Keratinocyte (primary cell): Measurements from ENCODE around the gene STMN3. TPM values are rescaled to one million over a fixed set of nuclear protein-coding genes. Genes with fewer than 3 reads are reported as not detected.

Source experiments
- DNase-seq: peaks from one replicate; pipeline ENCODE4 v3.0.0-alpha.2; 2011; ENCODE audit warnings: low read depth, missing footprints, low spot score
- FAIRE-seq: peaks from 2 replicates; lab custom pipeline; 2011; peaks lifted over from hg19 to GRCh38; lab: Jason Lieb, UNC
- H2AFZ ChIP-seq: 2 replicates; pipeline ENCODE4 v1.6.0; 2012; ENCODE audit warnings: low read length, control low read depth, inconsistent platforms; ENCODE audit not compliant: control insufficient read depth
- H3K27ac ChIP-seq: 2 replicates; pipeline ENCODE4 v1.5.1; 2011; ENCODE audit warnings: low read length; ENCODE audit not compliant: control insufficient read depth, insufficient read depth
- H3K27me3 ChIP-seq: 3 replicates; pipeline ENCODE4 v1.6.0; 2011; ENCODE audit warnings: low read length; ENCODE audit not compliant: control insufficient read depth, insufficient read depth; ENCODE audit errors: extremely low read depth
- H3K36me3 ChIP-seq, 2 experiments: 2 replicates in 1 of 2; 3 replicates in 1 of 2; pipeline ENCODE4 v1.5.1; 2011; ENCODE audit warnings: low read length in 2 of 2, mild to moderate bottlenecking in 1 of 2; ENCODE audit not compliant: control insufficient read depth in 2 of 2, insufficient read depth in 2 of 2; ENCODE audit errors: extremely low read depth in 1 of 2
- H3K4me1 ChIP-seq: 3 replicates; pipeline ENCODE4 v1.5.1; 2011; ENCODE audit warnings: low read length; ENCODE audit not compliant: control insufficient read depth, insufficient read depth; ENCODE audit errors: extremely low read depth
- H3K4me2 ChIP-seq: 3 replicates; pipeline ENCODE4 v1.6.0; 2011; ENCODE audit warnings: low read depth, low read length; ENCODE audit not compliant: control insufficient read depth, insufficient read depth; ENCODE audit errors: extremely low read depth
- H3K4me3 ChIP-seq, 3 experiments: fragments of 200-600 bp in 1 of 3; sonication (generic) in 1 of 3; 2 replicates in 2 of 3; 3 replicates in 1 of 3; pipeline ENCODE4 v1.5.1; 2011 to 2016; ENCODE audit warnings: low read length in 3 of 3, mild to moderate bottlenecking in 3 of 3, control low read depth in 2 of 3, inconsistent platforms in 1 of 3, low read depth in 1 of 3, mixed read lengths in 1 of 3, mixed run types in 1 of 3, moderate library complexity in 1 of 3; ENCODE audit not compliant: control insufficient read depth in 2 of 3, insufficient read depth in 2 of 3; ENCODE audit errors: extremely low read depth in 1 of 3
- H3K79me2 ChIP-seq: 2 replicates; pipeline ENCODE4 v1.6.0; 2012; ENCODE audit warnings: low read length; ENCODE audit not compliant: control insufficient read depth, insufficient read depth
- H3K9ac ChIP-seq: 3 replicates; pipeline ENCODE4 v1.6.0; 2011; ENCODE audit warnings: low read length; ENCODE audit not compliant: control insufficient read depth, insufficient read depth; ENCODE audit errors: extremely low read depth
- H3K9me1 ChIP-seq: 3 replicates; pipeline ENCODE4 v1.6.0; 2011; ENCODE audit warnings: low read length; ENCODE audit not compliant: control insufficient read depth, insufficient read depth; ENCODE audit errors: extremely low read depth
- H3K9me3 ChIP-seq: 2 replicates; pipeline ENCODE4 v1.5.1; 2012; ENCODE audit warnings: low read depth, low read length; ENCODE audit not compliant: control insufficient read depth
- H4K20me1 ChIP-seq: 3 replicates; pipeline ENCODE4 v1.6.0; 2011; ENCODE audit warnings: low read length; ENCODE audit not compliant: control insufficient read depth, insufficient read depth; ENCODE audit errors: extremely low read depth
- CTCF ChIP-seq, 3 experiments: IDR thresholded peaks in 1 of 3; conservative IDR thresholded peaks in 1 of 3; optimal IDR thresholded peaks in 1 of 3; 2 replicates in 2 of 3; 3 replicates in 1 of 3; pipeline versions ENCODE3 to v1.5.1; 2011; ENCODE audit warnings: low read length in 3 of 3, mild to moderate bottlenecking in 3 of 3, moderate library complexity in 2 of 3, control low read depth in 1 of 3, inconsistent platforms in 1 of 3; ENCODE audit not compliant: insufficient read depth in 2 of 3; ENCODE audit errors: extremely low read depth in 1 of 3
- EZH2 ChIP-seq: IDR thresholded peaks from one replicate; pipeline ENCODE4 v1.6.1; 2012; ENCODE audit warnings: inconsistent platforms, mild to moderate bottlenecking, low read length, moderate library complexity
- dilution Hi-C: fragments of 300-500 bp; cut with MboI; formaldehyde crosslinking; loops from one replicate; pipeline ENCODE4 v1.7.0; 2020; ENCODE audit warnings: low sequenced_read_pairs; ENCODE audit not compliant: extremely low pct_ligation_motif_present
- polyA plus RNA-seq, 5 experiments: library from polyadenylated mRNA; depleted of rRNA in 3 of 5; stranded (reverse) in 3 of 5; stranded (forward) in 1 of 5; unstranded in 1 of 5; fragments of >200 nt; gene quantifications; 1 replicate in 1 of 5; 2 replicates in 3 of 5; 3 replicates in 1 of 5; pipeline versions ENCODE4 v1.2.1 to v1.2.3, GENCODE V29; 2011 to 2012; ENCODE audit warnings: missing spikeins in 2 of 5, low read depth in 1 of 5, low replicate concordance in 1 of 5

Gene STMN3
- polyA plus RNA-seq, 1 donor (not counting 4 experiments of a cell fraction or from before 2014, with no cell fraction given) = 12.0 TPM

- dilution Hi-C loops = no loop called here
- Histone ChIP-seq H2AFZ (no peak overlapping the region), H3K9me1 (no peaks in the 10 kb centered on the region), H4K20me1 (no peaks in the 10 kb centered on the region), H3K27me3 (no peaks in the 10 kb centered on the region), H3K27ac (no peak overlapping the region), H3K4me3 (no peak overlapping the region), H3K36me3 (peaks cover 6 to 7% of the 10 kb centered on the region in 2 experiments), H3K9ac (no peak overlapping the region), H3K9me3 (no peaks in the 10 kb centered on the region), H3K4me1 (peaks cover 2% of the 10 kb centered on the region), H3K79me2 (peaks cover 16% of the 10 kb centered on the region), H3K4me2 (no peak overlapping the region)
- no peak for DNase-seq
- TF ChIP-seq EZH2 = no peak
- no peak for TF ChIP-seq CTCF (optimal IDR thresholded peaks at IDR 0.05 in 1 of 3, IDR thresholded peaks at IDR 0.05 in 1 of 3, conservative IDR thresholded peaks at IDR 0.05 in 1 of 3; ENCODE audit: extremely low read depth in 1 of 3, insufficient read depth in 2 of 3, low read length in 3 of 3)
- no peak for FAIRE-seq
Observed at GRCh38 chr20:63611646-63612045, 41.6 kb downstream of the STMN3 start.

- Histone ChIP-seq H3K9me1 (no peaks in the 10 kb centered on the region), H3K9ac (no peak overlapping the region), H3K4me2 (no peak overlapping the region), H3K4me3 (no peak overlapping the region), H3K79me2 (peaks cover 16% of the 10 kb centered on the region), H3K4me1 (peaks cover 2% of the 10 kb centered on the region), H3K27ac (no peak overlapping the region), H2AFZ (no peak overlapping the region), H3K27me3 (no peaks in the 10 kb centered on the region), H3K36me3 (peaks cover 4 to 7% of the 10 kb centered on the region in 2 experiments), H3K9me3 (no peaks in the 10 kb centered on the region), H4K20me1 (no peaks in the 10 kb centered on the region)
- no peak for TF ChIP-seq CTCF (optimal IDR thresholded peaks at IDR 0.05 in 1 of 3, IDR thresholded peaks at IDR 0.05 in 1 of 3, conservative IDR thresholded peaks at IDR 0.05 in 1 of 3; ENCODE audit: extremely low read depth in 1 of 3, insufficient read depth in 2 of 3, low read length in 3 of 3)
- FAIRE-seq (no peak), DNase-seq (no peak)
- dilution Hi-C loops = no loop called here
Observed at GRCh38 chr20:63610581-63611435, 42.4 kb downstream of the STMN3 start.
